Measurements from ENCODE around the gene KRTCAP2. TPM values are rescaled to one million over a fixed set of nuclear protein-coding genes. Genes with fewer than 3 reads are reported as not detected.

KRTCAP2 gene
- total RNA-seq, 4 donors from 2014 or later, result 65.0 to 155 (median 81.9) TPM

Small RNA genes lying within 50 kb of the gene (small RNA-seq; reads per million reads assigned to genes)
- gene HMGN2P18 (not detected), gene RF00019 (0.49 reads per million)

Other genes starting within 250 kb of the KRTCAP2 start
- 10 to 100 TPM; 11.6 to 22.4 (median 14.4) TPM for gene PMVK, start 236.6 kb downstream of the KRTCAP2 start, total RNA-seq
- gene PBXIP1, start 217.2 kb downstream of the KRTCAP2 start, total RNA-seq, result 100 to 1,000 TPM in 2 of 4 donors, 10 to 100 TPM in 2; 34.9 to 177 (median 91.0) TPM
- 10 to 100 TPM; 13.4 to 23.9 (median 14.8) TPM for gene PYGO2, start 211.5 kb downstream of the KRTCAP2 start, total RNA-seq
- gene SHC1, start 202.6 kb downstream of the KRTCAP2 start, total RNA-seq, result 100 to 1,000 TPM in 2 of 4 donors, 10 to 100 TPM in 2; 87.1 to 171 (median 102) TPM
- 10 to 100 TPM; 40.3 to 77.4 (median 51.2) TPM for gene CKS1B, start 198.6 kb downstream of the KRTCAP2 start, total RNA-seq
- 10 to 100 TPM; 23.5 to 25.9 (median 24.7) TPM for gene FLAD1, start 190.0 kb downstream of the KRTCAP2 start, total RNA-seq
- not detected for gene LENEP, start 179.7 kb downstream of the KRTCAP2 start, total RNA-seq
- 10 to 100 TPM; 23.5 to 74.0 (median 30.8) TPM for gene ZBTB7B, start 170.5 kb downstream of the KRTCAP2 start, total RNA-seq
- gene DCST2, start 139.5 kb downstream of the KRTCAP2 start, total RNA-seq, result 1 to 10 TPM in 2 of 4 donors, under 1 TPM in 1, not detected in 1; 0.34 to 3.7 (median 2.6) TPM
- not detected for gene DCST1, start 139.5 kb downstream of the KRTCAP2 start, total RNA-seq
- gene ADAM15, start 122.0 kb downstream of the KRTCAP2 start, total RNA-seq, result 100 to 1,000 TPM in 2 of 4 donors, 10 to 100 TPM in 2; 61.4 to 189 (median 87.5) TPM
- 1 to 10 TPM; 2.8 to 5.3 (median 3.7) TPM for gene EFNA4, start 109.6 kb downstream of the KRTCAP2 start, total RNA-seq
- gene EFNA3, start 94.5 kb downstream of the KRTCAP2 start, total RNA-seq, result 1 to 10 TPM in 2 of 4 donors, under 1 TPM in 1, not detected in 1; 0.44 to 3.7 (median 1.7) TPM
- 10 to 100 TPM; 12.4 to 32.6 (median 16.8) TPM for gene EFNA1, start 45.4 kb downstream of the KRTCAP2 start, total RNA-seq
- 10 to 100 TPM; 21.2 to 34.2 (median 23.7) TPM for gene SLC50A1, start 37.5 kb downstream of the KRTCAP2 start, total RNA-seq
- 100 to 1,000 TPM in 1 of 4 donors, 10 to 100 TPM in 3; 61.4 to 120 (median 71.2) TPM for gene DPM3, start 32.8 kb downstream of the KRTCAP2 start, total RNA-seq
- gene TRIM46, start 545 bp upstream of the KRTCAP2 start, total RNA-seq, result under 1 TPM in 3 of 4 donors, not detected in 1; 0.51 to 0.75 (median 0.66) TPM
- 10 to 100 TPM in 3 of 4 donors, 1 to 10 TPM in 1; 8.8 to 21.1 (median 15.6) TPM for gene THBS3, start 34.6 kb upstream of the KRTCAP2 start, total RNA-seq
- gene MTX1, start 35.4 kb upstream of the KRTCAP2 start, total RNA-seq, result 10 to 100 TPM; 35.5 to 46.9 (median 40.8) TPM
- 10 to 100 TPM in 3 of 4 donors, 1 to 10 TPM in 1; 5.4 to 20.3 (median 14.2) TPM for gene ENTREP3, start 82.2 kb upstream of the KRTCAP2 start, total RNA-seq
- gene SCAMP3, start 89.1 kb upstream of the KRTCAP2 start, total RNA-seq, result 10 to 100 TPM; 39.0 to 66.1 (median 44.8) TPM
- 10 to 100 TPM; 23.5 to 36.7 (median 26.3) TPM for gene CLK2, start 100.2 kb upstream of the KRTCAP2 start, total RNA-seq
- gene HCN3, start 104.2 kb upstream of the KRTCAP2 start, total RNA-seq, result 1 to 10 TPM in 3 of 4 donors, under 1 TPM in 1; 0.75 to 1.8 (median 1.1) TPM
- gene PKLR, start 128.1 kb upstream of the KRTCAP2 start, total RNA-seq, result not detected
- gene FDPS, start 135.6 kb upstream of the KRTCAP2 start, total RNA-seq, result 100 to 1,000 TPM in 1 of 4 donors, 10 to 100 TPM in 3; 54.0 to 105 (median 81.6) TPM
- 10 to 100 TPM in 3 of 4 donors, 1 to 10 TPM in 1; 4.6 to 14.4 (median 12.1) TPM for gene RUSC1, start 147.6 kb upstream of the KRTCAP2 start, total RNA-seq

Data from subcutaneous adipose tissue (tissue), 4 donors.